GM15510 (cell line): Measurements from ENCODE around the gene CASR.

ENCODE experiments used
- POLR2A ChIP-seq: IDR thresholded peaks from 3 replicates; pipeline ENCODE4 v1.6.1; 2011; ENCODE audit warnings: borderline replicate concordance; ENCODE audit not compliant: insufficient read length; ENCODE audit errors: extremely low read depth

The CASR gene

DNA sequence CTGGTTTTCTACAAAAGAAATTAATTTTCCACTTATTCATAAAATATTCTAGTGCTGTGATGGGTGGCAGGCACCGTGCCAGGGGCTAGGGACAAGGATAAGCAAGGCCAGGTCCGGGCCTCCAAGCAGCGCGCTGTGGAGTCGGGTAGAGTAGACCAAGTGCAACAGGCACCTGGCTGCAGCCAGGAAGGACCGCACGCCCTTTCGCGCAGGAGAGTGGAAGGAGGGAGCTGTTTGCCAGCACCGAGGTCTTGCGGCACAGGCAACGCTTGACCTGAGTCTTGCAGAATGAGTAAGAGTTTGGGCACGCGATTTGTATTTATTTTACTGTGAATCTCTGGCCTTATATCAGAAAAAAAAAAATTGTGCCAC is at the start of gene CASR:
TSS of gene CASR (plus strand) at position 148 of the 372 bp plus-strand sequence. CDS start 70,522 bp downstream, outside the sequence.
- TF ChIP-seq POLR2A = no peak

- no peak for TF ChIP-seq POLR2A
These were observed 37.0 kb upstream of the CASR start for GRCh38 chr3:122146466-122146865.

- no peak for TF ChIP-seq POLR2A
These were observed 34.4 kb upstream of the CASR start for GRCh38 chr3:122148941-122149627.

GRCh38 chr3:122151480-122151879 is 32.0 kb upstream of the CASR start:
- no peak for TF ChIP-seq POLR2A

- TF ChIP-seq POLR2A = no peak
These were observed 15.8 kb upstream of the CASR start for GRCh38 chr3:122167630-122168029.

DNA sequence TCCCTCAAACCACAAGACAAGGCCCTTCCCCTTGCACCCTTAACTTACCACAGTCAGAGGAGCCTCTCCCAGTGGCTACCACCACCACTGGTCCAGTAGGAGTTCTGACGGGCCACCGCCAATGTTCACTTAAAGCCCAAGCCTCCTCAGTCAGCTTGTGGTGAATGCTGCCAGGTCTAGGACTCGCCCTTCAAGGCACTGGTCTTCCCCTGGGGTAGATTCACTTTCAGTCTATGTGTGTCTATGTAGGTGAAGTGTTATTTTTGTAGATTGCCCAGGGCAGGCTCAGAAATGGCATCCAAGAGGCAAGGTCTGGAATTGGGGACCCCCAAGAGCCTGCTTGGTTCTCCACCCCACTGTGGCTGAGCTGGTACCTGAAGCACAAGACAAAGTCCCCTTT is 15.4 kb upstream of the CASR start:
- no peak for TF ChIP-seq POLR2A

GRCh38 chr3:122169911-122170310 is 13.6 kb upstream of the CASR start:
- TF ChIP-seq POLR2A = no peak

DNA sequence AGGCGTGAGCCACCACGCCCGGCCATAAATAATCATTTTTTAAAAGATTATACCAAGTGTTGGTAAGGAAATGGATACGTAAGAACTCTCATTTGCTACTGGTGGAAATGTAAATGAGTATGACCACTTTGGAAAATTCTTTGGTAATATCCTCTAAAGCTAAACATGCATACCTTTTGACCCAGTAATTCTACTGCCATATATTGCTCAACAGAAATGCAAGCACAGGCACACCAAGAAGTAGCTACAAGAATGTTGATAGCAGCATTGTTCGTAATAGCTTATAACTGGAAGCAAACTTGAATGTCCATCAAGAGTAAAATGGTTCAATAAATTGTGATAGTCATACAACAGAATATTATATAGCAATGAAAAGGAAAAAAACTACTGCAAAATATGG is 4.8 kb upstream of the CASR start:
- TF ChIP-seq POLR2A = no peak

DNA sequence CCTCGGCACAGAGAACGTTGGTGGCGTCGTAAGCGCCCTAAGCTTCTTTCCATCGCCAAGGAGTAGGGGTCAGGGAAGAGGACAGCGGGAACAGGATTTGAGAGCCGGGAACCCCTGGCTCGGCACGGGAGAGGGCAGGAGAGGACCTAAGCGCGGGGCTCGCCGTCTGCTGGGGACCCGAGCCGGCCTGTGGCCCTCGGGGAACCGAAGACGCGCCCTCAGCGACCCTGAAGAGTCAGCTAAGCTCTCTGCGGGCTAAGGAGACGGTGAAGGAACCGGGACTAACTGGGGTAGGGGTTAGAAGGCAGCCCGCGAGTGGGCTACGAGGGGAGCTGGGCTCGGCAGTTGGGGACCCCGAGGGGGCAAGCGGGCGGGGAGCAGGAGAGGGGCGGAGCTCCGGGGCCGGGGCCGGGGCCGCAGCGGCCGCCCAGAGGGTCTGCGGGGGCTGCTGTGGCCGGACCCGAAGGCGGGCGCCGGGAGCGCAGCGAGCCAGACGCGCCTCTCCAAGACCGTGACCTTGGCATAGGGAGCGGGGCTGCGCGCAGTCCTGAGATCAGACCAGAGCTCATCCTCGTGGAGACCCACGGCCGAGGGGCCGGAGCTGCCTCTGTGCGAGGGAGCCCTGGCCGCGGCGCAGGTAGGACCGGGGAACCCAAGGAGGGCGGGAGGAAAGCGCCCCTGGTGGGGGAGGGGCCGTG is 574 bp downstream of the CASR start:
- TF ChIP-seq POLR2A = no peak

DNA sequence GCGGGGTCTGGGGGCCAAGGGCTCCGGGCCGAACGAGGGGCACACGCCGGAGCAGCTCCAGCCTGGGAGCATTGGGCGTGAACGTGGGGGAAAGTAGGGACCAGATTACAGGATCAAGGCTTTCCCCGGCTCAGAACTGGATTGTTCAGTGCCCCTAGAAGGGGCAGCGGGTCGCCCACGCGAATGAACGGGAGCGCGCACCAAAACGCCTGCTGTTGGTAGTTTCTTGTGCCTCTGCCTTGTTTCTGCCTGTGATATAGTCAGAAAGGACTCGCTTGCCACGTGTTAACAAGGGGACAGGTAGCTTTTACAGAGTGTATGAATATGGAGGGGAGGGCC is 1.1 kb downstream of the CASR start:
- no peak for TF ChIP-seq POLR2A

DNA sequence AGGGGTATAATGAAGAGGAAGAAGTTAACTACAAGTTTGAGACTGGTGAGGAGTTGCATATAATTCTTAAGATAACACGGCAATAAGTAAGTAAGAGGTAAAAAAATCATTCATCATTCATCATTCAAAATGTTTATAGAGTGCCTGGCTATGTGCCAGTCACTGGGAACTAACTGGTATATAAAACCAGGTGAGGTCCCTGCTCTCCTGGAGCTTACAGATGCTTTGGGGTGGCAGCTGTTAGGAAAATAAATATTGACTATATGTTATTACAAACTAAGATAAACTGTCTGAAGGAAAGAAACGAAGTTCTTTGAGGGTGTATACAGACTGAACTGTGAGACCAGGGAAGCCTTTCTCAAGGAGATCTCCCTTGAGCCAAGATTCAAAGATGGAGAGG is 2.9 kb downstream of the CASR start:
- TF ChIP-seq POLR2A = no peak

- no peak for TF ChIP-seq POLR2A
These were observed 5.3 kb downstream of the CASR start for GRCh38 chr3:122188737-122189136.

GRCh38 chr3:122189357-122189756 is 5.9 kb downstream of the CASR start:
- no peak for TF ChIP-seq POLR2A

DNA sequence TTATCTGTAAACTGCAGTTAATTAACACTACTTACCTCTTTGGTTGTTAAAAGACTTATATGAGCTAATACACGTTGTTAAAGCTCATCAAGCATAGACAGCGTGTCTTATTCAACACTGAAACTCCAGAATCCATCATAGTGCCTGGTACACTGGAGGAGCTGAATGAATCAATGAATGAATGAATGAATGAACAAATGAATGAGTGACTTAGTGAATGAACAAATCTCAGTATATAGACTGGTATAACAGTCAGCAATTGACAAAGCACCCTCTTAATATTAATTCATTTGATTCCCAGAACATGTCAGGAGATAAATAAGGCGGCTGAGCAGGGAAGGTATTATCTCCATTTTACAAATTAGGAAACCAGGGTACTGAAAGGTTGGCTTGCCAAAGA is 7.1 kb downstream of the CASR start:
- TF ChIP-seq POLR2A = no peak

DNA sequence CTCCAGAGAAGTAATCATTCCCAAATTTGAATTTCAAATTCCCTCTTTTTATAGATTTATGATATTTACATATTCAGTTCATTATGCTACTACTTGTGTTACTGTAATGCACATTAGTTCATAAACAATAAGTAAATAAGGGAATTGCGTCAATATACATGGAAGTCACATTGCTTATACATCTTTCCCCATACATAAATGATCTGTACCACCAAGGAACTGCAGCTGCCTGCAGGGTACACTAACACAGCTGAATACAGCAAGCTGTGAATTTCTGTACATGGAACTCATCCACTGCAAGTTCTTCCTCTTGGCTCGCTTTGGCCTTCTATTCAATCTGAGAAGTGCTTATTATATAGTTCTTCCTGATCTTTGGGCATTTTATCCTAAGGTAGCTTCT is 15.5 kb downstream of the CASR start:
- TF ChIP-seq POLR2A = no peak

DNA sequence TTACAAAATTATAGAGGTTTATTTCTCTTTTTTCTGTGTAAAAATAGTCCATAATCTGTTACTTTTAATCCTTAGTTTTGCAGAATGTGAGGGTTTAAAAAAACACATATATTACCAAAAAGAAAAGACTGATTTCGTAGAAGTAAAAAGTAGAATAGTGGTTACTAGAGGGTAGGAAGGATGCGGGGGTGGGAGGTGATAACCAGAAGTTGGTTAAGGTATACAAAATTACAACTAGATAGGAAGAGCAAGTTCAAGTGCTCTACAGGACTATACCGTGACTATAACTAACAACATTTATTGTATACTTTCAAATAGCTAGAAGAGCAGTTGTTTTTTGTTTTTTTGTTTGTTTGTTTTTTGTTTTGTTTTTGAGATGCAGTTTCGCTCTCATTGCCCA is 16.1 kb downstream of the CASR start:
- no peak for TF ChIP-seq POLR2A
